ENCODE data around the gene SYN1.
"Not testable (repeated sequence)": the region's sequence is repeated elsewhere in the genome, so short reads cannot be mapped to it uniquely, and the experiment has no call there.

Gene SYN1

GRCh38 chrX:47633689-47634590 lies 14.3 kb upstream of the SYN1 start:
- DNase-seq, result peak in 1 of 2 donors; percentile 2

- no peak for DNase-seq
Observed at GRCh38 chrX:47632666-47633065, 13.0 kb upstream of the SYN1 start.

GRCh38 chrX:47631676-47632075 lies 12.0 kb upstream of the SYN1 start:
- no peak for DNase-seq

- DNase-seq, result peak in 1 of 2 donors; percentile 6
Observed at GRCh38 chrX:47629419-47630200, 10.0 kb upstream of the SYN1 start, which contains the start of gene CFP. TSS of gene CFP (minus strand) at chrX:47629930. CDS start at chrX:47629844, 86 bp downstream.

- DNase-seq, result no peak
Observed at GRCh38 chrX:47628982-47629381, 9.3 kb upstream of the SYN1 start.

- DNase-seq, result no peak
Observed at GRCh38 chrX:47625365-47625764, 5.7 kb upstream of the SYN1 start.

- DNase-seq, result no peak
Observed at GRCh38 chrX:47623540-47624027, 3.9 kb upstream of the SYN1 start.

- no peak for DNase-seq
Observed at GRCh38 chrX:47621851-47622250, 2.2 kb upstream of the SYN1 start.

GRCh38 chrX:47620303-47620685 lies 637 bp upstream of the SYN1 start:
- no peak for DNase-seq

GRCh38 chrX:47618923-47619485 lies 653 bp downstream of the SYN1 start:
- DNase-seq, result no peak

- DNase-seq, result no peak
Observed at GRCh38 chrX:47614618-47615017, 5.0 kb downstream of the SYN1 start.

- no peak for DNase-seq
Observed at GRCh38 chrX:47613082-47613481, 6.6 kb downstream of the SYN1 start.

- DNase-seq, result no peak
Observed at GRCh38 chrX:47612418-47612817, 7.2 kb downstream of the SYN1 start.

- no peak for DNase-seq
Observed at GRCh38 chrX:47611926-47612325, 7.7 kb downstream of the SYN1 start.

- DNase-seq, result no peak
Observed at GRCh38 chrX:47611489-47611888, 8.2 kb downstream of the SYN1 start.

GRCh38 chrX:47610511-47610910 lies 9.1 kb downstream of the SYN1 start:
- no peak for DNase-seq

- DNase-seq, result peak in 1 of 2 donors; percentile 52
Observed at GRCh38 chrX:47608130-47608810, 11.4 kb downstream of the SYN1 start.

GRCh38 chrX:47607091-47607490 lies 12.6 kb downstream of the SYN1 start:
- no peak for DNase-seq

- DNase-seq, result no peak
Observed at GRCh38 chrX:47605024-47605423, 14.6 kb downstream of the SYN1 start.

GRCh38 chrX:47603125-47603524 lies 16.5 kb downstream of the SYN1 start:
- not testable (repeated sequence) for DNase-seq

GRCh38 chrX:47597222-47597621 lies 22.4 kb downstream of the SYN1 start:
- no peak for DNase-seq

GRCh38 chrX:47596256-47596655 lies 23.4 kb downstream of the SYN1 start:
- DNase-seq, result no peak
